Kidney tubule cell (primary cell): Measurements from ENCODE around the gene KDM2A.

Experiments
- DNase-seq: peaks from one replicate; pipeline ENCODE4 v3.0.0-alpha.2; 2018; ENCODE audit warnings: low spot score

The KDM2A gene

DNA sequence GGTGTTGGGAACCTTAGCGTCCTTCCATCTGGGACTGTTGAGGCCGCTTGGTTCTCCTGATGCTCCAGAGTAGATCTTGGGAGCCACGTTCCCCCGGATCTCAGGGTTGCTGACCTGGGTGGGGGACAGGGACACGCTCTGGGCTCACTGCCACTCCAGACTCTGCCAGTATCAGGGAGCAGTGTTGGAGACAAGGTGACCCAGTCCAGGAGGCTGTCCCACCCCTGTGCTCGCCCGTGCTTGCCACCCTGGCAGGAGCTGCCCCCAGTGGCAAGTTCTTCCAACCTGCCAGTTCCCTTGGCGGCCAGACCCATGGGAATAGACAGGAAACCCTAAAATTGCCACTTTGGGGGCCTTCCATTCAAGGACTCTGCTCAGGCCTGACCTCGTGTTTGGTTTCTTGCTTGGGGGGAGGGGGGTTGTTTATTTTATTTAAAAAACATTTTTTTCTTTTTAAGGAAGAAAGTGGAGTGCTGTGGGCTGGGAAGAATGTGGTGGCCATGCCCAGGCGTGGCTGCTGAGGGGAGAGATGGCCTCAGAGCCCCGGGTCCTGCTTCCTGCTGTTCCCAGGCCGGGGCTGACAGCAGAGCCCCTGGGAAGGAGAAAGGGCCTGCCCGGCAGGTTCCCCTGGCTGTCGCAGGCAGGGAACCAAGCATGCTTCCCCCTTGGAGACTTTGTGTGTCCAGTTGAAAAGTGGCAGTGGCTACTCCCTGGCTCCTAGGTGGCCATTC is 154.4 kb downstream of the KDM2A start:
- DNase-seq = no peak

DNA sequence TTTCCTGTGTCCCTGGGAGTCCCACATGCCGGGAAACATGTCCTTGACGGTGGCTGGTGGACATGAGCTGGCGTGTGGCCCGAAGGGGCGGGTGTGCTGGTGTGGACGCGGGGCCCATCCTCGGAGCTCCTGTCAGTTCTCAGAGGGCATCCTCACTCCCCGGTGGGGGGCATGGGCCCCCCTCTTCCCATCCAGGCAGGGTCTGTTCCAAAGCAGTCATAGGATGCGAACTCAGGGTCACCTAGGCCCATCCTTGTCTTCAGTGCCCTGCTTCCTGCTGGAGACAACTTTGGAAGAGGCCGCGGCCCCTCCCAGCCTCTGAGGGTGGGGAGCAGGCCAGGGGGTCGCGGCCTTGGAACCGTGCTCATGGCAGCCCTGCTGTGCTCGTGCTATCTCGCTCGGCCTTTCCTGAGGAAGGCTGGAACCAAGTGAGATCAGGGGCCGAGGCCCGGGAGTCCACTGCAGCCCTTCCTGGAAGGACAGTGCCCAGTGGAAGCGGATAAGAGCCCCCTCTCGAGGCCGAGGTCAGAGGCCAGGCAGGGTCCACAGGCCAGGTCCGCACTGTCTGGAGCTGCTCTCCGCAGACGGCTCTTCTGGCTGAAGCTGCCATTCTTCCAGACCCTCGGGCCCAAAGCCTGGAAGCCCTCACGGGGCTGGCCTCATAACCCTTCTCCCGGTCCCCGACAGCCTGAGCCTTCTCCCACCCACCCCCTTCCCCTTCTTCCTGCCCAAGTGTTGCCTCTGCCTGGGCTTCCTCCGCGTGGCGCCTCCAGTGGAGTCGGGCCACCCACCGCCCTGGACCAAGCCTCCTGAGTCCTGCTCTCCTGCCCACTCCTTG is 155.9 kb downstream of the KDM2A start:
- no peak for DNase-seq

DNA sequence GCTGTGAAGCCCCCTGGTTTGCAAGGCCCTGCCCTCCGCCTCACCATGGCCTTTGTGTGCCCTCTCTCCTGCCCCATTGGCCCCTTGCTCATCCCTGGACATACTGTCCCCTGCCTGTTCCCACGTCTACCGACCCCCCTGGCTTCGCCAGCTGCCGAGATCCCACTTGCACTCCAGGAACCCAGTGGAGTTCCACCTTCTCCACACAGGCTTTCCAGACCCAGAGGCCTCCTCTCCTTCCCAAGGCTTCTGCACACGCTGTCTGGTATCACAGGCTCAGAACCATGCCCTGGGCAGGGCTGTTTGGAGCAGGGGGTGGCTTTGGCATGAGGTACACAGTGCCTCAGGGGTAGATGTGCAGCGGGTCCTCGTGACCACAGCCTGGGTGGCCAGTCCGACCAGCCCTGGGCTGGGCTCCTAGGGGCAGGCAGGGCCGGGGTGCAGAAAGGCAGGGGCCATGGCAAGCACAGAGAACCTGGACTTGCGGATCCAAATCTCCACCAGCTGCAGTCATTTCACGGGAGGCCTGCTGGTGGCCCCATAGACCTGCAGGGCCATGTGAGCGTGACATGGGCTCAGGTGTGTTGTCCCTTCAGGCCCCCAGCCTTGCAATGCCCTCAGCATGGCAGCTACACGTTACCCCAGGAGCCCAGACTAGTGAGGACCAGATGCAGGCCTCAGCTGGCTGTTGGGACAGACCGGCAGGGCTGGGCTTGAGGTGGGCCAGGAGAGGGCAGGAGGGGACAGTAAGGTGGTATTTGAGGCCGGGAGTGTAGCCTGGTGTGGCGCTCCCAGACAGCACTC is 156.7 kb downstream of the KDM2A start:
- DNase-seq = no peak

DNA sequence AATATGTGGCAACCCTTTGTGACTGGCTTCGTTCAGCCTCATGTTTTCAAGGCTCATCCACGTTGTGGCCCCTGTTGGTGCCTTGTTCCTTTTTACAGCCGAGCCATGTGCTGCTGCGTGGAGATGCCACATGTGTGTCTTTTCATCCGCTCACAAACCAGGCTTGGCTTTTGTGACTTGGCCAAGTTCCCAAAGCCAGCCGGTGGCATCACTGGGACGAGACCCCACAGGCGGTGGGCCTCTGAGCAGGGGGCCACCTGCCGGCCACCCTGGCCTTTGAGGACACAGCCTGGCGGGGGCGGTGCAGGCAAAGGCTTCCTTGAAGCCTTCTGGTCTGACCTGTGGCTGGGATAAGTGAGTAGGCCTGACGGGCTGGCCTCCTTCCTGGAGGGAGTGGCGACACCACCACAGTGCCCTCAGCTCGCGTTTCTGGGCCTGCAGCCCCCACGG is 157.7 kb downstream of the KDM2A start:
- no peak for DNase-seq

DNA sequence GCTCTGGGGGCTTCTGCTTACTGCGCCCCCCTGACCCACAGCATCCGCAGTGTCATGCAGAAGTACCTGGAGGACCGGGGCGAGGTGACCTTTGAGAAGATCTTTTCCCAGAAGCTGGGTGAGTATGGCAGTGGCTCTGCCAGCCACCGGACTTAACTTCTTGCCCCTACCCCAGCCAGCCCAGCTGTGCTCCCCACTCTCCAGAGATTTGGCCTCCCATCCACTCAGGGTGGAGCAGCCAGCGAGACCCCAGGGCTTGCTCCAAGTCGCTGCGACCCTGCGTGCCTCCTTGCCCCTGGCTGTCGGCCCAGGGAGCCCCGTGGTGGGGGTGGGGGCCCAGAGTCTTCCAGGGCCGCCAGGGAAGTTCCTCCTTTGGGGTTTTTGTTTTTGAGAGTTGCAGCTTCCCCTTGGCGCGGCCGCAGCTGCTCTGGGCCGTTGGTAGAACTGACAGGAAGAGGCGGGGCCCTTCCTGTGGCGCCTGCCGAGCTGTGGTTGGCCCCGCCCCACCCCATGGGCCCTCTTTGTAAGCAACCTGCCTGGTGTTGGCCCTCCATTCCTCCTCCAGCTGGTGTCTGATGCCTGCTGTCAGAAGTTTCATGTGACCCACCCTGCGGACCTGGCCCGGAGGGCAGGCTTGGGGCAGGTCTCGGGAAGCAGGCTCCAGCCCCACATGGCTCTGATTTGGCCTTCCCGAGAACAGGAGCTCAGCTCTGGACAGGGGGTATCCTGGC is 158.3 kb downstream of the KDM2A start:
- DNase-seq = no peak

DNA sequence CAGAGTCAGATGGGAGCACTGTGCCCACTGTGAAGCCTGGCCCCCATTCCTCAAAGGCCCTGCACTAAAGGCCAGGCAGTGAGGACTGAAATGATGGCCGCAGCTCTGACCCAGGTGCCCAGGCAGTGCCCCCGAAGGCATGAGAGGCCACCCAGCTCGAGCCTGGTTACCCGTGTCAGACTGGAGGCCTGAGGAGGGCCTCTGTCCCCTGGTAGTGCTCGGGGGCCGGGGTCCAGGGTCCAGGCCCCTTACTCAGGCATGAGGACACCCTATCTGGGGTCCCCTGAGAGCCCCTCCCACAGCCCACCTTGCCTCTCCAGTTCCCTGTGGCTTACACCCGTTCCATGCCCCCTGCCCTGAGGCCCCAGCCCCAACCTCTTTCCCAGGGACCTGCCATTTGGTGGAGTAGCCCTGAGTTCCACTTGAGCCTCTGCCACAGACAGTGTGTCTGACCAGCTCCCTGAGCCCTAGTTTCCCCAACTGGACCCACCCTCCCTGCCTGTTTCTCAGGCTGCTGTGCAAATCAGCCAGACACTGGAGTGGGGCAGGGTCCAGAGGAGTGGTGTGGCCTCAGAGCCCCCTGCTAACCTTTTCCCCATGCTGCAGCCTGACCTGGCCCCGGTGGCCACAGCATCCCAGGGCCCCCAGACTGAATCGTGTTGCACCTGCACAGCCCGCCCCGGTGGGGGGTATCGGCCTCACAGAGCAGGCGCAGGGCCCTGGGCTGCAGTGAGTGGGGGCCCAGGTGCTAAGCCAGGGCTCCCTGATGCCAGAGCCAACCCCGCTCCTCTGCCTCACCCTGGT is 159.3 kb downstream of the KDM2A start:
- no peak for DNase-seq

DNA sequence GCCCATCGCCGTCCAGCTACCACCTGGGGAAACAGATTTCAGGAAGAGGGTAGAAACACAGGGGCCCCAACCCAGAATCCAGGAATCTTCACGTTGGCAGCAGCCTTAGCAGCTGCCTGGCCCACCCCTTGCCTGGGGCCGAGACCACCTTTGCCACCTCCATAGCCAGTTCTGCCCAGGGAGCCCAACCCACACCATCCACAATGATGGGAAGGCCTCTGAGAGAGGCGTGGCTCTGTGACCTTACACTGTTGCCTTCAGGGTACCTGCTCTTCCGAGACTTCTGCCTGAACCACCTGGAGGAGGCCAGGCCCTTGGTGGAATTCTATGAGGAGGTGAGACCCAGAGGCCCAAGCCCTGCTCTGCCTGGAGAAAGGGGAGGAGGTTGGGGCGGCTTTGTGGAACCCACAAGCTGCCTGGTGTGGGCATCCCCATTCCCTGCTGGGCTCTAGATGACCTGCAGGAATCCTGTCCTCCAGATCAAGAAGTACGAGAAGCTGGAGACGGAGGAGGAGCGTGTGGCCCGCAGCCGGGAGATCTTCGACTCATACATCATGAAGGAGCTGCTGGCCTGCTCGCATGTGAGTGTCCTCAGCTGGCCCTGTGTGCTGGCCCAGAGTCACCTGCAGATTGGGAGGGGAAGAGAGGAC is 160.0 kb downstream of the KDM2A start:
- no peak for DNase-seq

DNA sequence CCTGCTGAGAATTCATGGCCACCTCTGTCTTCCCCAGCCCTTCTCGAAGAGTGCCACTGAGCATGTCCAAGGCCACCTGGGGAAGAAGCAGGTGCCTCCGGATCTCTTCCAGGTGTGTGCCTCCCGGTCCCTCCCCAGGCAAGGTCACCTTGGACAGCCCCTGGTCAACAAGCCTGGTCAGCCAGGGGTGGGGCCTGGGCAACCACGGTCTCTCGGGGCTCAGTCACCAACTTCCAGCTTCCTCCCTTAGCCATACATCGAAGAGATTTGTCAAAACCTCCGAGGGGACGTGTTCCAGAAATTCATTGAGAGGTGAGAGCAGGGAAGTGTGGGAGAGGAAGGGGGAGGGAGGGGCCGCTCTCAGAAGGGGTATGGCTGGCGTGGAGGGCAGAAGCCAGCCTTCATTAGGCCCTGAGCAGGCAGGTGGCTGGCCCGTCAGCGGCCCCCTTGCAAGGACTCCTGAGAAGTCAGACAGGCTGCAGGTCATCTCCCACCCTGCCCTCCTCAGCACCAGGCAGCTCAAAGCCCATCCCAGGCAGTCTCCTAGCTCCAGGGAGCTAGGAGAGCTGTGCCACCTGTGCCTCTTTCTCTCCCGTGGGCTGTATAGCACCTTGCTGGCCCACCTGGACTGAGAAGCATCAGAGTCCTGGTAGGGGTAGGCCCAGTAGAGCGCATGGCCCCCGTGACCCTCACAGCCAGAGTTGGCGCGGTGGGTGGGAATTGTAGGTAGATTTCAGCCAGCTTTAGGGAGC is 160.7 kb downstream of the KDM2A start:
- DNase-seq = no peak

DNA sequence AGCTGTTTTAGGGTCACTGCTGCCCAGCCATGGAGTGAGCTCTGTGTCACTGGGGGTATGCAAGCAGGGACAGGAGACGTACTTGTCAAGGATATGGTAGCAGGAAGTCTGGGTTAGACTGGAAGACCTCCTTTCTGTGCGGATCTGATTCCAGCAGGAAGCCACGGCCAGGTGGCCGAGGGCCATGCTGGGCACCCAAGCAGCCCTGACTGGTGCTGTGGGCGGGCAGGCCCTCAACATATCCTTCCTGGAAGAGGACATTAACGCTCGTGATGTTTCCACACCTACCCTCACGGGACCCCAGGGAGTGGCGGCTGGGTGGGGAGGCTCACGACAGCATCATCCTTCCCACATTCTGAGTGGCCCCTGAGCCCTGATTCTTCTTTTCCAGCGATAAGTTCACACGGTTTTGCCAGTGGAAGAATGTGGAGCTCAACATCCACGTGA is 161.3 kb downstream of the KDM2A start:
- DNase-seq = no peak

DNA sequence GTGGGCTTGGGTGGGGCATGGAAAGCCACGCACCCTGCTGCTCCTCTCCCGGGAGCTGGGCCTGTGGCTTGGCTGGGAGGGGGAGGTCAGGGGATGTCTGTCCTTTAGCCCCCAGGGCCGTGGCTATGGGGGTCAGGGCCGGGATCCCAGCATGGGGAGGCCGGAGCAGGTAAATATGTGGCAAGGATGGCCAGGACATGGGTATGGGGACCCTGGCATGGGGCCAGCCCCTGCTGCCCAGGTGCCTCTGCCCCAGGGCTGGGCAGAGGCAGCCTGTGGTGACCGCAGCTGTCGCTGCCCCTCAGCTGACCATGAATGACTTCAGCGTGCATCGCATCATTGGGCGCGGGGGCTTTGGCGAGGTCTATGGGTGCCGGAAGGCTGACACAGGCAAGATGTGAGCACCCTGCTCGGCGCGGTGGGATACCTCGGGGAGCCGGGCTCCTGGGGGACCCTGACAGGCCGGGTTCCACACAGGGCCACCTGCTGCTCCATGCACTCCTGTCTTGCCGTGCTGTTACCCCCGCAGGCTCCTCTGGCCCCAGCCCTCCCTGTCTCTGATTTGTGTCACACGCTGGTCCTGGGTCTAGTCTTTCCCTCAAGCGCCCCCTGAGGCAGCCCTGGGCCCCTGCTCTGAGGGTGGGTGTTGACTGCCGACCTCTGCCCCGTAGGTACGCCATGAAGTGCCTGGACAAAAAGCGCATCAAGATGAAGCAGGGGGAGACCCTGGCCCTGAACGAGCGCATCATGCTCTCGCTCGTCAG is 161.9 kb downstream of the KDM2A start:
- DNase-seq = no peak

DNA sequence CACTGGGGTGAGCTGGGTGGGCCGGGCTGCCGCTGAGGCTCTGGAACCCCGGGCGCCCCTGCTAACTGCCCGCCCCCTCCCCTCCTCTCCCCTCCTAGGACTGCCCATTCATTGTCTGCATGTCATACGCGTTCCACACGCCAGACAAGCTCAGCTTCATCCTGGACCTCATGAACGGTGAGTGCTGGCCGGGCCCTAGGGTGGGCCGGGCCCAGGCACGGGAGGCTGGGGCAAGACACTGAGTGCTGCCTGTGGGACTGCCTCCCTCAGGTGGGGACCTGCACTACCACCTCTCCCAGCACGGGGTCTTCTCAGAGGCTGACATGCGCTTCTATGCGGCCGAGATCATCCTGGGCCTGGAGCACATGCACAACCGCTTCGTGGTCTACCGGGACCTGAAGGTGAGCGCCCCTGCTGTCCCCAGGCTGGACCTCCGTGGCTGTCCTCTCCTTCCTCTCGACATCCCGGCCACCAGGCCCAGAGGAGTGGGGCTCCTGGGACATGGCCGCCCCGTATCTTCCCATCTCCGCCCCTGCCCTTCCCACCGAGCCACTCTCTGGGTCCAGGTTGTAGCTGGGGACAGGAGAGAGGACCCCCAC is 162.6 kb downstream of the KDM2A start:
- DNase-seq = no peak

DNA sequence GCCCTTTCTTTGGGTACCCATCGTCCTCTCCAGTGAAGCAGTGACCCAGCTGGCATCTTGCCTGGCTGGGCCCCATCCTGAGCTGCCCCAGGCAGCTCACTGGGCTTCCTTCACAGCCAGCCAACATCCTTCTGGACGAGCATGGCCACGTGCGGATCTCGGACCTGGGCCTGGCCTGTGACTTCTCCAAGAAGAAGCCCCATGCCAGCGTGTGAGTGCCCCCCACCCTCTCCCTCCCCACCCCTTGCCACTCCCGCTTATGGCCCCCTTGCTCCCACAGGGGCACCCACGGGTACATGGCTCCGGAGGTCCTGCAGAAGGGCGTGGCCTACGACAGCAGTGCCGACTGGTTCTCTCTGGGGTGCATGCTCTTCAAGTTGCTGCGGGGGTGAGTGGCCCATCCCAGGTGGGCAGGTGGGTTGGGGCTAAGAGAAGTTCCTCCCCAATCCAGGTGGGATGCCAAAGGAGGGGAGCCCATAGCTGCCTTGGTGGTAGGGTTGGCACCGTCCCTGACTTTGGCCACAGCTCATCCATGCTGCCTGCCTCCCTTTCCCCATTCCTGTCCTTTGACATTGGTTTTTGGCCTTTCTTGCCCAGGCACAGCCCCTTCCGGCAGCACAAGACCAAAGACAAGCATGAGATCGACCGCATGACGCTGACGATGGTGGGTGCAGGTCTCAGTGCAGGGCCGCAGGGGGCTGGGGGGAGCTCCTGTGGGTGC is 163.3 kb downstream of the KDM2A start:
- no peak for DNase-seq

DNA sequence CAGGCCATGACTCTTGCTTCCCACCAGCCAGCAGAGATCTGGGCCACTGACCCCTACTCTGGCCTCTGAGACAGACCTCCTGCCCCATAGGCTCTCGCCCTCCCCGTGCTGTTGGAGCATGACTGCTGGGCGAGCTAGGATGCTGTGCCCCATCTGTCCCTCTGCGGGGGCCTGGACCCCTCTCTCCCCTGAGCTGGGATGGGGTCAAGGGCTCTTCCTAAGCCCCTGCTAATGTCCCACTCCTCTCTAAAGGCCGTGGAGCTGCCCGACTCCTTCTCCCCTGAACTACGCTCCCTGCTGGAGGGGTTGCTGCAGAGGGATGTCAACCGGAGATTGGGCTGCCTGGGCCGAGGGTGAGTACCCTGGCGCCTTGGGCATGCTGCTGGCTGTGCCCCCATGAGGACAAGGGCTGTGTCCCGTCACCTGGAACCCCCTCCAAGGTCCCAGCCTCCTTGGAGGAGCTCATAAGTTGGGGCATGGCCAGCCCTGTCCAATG is 163.9 kb downstream of the KDM2A start:
- no peak for DNase-seq

DNA sequence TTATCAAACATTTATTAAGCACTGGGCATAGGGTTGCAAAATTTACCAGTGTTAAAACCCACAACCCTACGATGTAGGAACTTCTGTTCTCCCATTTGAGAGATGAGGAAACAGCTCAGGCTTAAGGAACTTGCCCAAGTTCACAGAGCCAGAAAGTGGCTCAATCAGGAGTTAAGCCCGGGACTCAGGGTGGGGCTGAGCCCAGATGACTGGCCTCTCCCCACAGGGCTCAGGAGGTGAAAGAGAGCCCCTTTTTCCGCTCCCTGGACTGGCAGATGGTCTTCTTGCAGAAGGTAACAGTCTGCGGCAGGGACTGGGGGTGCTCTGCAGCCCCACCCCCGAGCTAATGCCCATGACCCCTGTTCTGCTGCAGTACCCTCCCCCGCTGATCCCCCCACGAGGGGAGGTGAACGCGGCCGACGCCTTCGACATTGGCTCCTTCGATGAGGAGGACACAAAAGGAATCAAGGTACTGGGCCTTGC is 164.5 kb downstream of the KDM2A start:
- DNase-seq = no peak

DNA sequence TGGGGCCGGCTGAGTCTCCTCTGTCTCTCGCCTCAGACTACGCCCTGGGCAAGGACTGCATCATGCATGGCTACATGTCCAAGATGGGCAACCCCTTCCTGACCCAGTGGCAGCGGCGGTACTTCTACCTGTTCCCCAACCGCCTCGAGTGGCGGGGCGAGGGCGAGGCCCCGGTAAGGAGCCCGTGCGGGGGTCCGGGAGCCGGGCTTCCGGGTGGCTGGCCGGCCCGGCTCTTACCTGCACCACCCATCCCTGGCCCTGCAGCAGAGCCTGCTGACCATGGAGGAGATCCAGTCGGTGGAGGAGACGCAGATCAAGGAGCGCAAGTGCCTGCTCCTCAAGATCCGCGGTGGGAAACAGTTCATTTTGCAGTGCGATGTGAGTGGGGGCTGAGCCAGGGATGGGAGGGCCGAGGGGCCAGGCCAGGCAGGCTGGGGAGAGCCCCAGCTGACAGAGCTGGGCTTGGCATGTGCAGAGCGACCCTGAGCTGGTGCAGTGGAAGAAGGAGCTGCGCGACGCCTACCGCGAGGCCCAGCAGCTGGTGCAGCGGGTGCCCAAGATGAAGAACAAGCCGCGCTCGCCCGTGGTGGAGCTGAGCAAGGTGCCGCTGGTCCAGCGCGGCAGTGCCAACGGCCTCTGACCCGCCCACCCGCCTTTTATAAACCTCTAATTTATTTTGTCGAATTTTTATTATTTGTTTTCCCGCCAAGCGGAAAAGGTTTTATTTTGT is 165.9 kb downstream of the KDM2A start:
- no peak for DNase-seq

DNA sequence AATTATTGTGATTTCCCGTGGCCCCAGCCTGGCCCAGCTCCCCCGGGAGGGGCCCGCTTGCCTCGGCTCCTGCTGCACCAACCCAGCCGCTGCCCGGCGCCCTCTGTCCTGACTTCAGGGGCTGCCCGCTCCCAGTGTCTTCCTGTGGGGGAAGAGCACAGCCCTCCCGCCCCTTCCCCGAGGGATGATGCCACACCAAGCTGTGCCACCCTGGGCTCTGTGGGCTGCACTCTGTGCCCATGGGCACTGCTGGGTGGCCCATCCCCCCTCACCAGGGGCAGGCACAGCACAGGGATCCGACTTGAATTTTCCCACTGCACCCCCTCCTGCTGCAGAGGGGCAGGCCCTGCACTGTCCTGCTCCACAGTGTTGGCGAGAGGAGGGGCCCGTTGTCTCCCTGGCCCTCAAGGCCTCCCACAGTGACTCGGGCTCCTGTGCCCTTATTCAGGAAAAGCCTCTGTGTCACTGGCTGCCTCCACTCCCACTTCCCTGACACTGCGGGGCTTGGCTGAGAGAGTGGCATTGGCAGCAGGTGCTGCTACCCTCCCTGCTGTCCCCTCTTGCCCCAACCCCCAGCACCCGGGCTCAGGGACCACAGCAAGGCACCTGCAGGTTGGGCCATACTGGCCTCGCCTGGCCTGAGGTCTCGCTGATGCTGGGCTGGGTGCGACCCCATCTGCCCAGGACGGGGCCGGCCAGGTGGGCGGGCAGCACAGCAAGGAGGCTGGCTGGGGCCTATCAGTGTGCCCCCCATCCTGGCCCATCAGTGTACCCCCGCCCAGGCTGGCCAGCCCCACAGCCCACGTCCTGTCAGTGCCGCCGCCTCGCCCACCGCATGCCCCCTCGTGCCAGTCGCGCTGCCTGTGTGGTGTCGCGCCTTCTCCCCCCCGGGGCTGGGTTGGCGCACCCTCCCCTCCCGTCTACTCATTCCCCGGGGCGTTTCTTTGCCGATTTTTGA is 166.8 kb downstream of the KDM2A start:
- DNase-seq = no peak
